ENCODE data around the gene SF3B6.

GRCh38 chr2:24065341-24065740 is 10.8 kb downstream of the SF3B6 start:
- no peak for TF ChIP-seq RFX5 (IDR thresholded peaks at IDR 0.05)
- no peak for TF ChIP-seq BHLHE40 (IDR thresholded peaks at IDR 0.05; ENCODE audit: low read depth, low read length)
- no peak for TF ChIP-seq RARB (CRISPR knock-in tag; IDR thresholded peaks at IDR 0.05)
- TF ChIP-seq CTCF (IDR thresholded peaks at IDR 0.05): no peak
- no peak for TF ChIP-seq PHF8 (IDR thresholded peaks at IDR 0.05; ENCODE audit: borderline replicate concordance, low read depth)
- TF ChIP-seq MYC (IDR thresholded peaks at IDR 0.05; ENCODE audit: borderline replicate concordance, low read length): no peak
- no peak for TF ChIP-seq E2F6 (IDR thresholded peaks at IDR 0.05; ENCODE audit: borderline replicate concordance, low read depth)
- TF ChIP-seq ZNF302 (CRISPR knock-in tag; IDR thresholded peaks at IDR 0.05): no peak
